ENCODE measurements around the gene FBXL14.

The FBXL14 gene

DNA sequence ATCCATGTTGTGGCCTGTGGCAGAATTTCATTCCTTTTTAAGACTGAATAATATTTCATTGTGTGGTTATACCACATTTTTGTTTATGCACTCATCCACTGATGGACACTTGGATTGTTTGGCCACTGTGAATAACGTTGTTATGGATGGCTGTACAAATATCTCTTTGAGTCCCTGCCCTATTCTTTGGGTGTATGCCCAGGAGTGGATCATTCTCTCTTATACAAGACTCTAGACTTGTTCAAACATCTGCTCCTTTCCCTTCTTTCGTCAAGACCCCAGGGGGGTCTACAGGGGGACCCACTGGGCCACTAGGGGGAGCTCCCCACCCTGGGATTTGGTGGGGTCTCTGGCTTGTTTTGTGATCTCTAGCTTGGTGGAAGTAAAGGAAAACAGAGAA, 77.4 kb downstream of the FBXL14 start:
- H3K4me3 ChIP-seq (replicated peaks in 1 of 2; ENCODE audit: low read depth in 2 of 2, low read length in 2 of 2), result no peak overlapping the region
- TF ChIP-seq, protein P1, sequence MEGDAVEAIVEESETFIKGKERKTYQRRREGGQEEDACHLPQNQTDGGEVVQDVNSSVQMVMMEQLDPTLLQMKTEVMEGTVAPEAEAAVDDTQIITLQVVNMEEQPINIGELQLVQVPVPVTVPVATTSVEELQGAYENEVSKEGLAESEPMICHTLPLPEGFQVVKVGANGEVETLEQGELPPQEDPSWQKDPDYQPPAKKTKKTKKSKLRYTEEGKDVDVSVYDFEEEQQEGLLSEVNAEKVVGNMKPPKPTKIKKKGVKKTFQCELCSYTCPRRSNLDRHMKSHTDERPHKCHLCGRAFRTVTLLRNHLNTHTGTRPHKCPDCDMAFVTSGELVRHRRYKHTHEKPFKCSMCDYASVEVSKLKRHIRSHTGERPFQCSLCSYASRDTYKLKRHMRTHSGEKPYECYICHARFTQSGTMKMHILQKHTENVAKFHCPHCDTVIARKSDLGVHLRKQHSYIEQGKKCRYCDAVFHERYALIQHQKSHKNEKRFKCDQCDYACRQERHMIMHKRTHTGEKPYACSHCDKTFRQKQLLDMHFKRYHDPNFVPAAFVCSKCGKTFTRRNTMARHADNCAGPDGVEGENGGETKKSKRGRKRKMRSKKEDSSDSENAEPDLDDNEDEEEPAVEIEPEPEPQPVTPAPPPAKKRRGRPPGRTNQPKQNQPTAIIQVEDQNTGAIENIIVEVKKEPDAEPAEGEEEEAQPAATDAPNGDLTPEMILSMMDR (IDR thresholded peaks at IDR 0.05; ENCODE audit: low read depth, low read length), result peak; percentile 45
- peak; percentile 66 to 95 for DNase-seq (ENCODE audit: low read depth in 2 of 2)

All from cardiac fibroblast (primary cell).